BJ (cell line): ENCODE measurements around the gene SRMS. TPM values are rescaled to one million over a fixed set of nuclear protein-coding genes. Genes with fewer than 3 reads are reported as not detected.

Experiments used
- CTCF ChIA-PET: fragments of 350-600 bp; formaldehyde crosslinking; extraction: SDS; loops from one replicate; lab custom pipeline; 2021; ENCODE audit warnings: antibody characterized with exemption, inconsistent platforms; lab: Yijun Ruan, JAX
- POLR2A ChIA-PET: fragments of 300-600 bp; sonication (Branson Sonifier 250); formaldehyde crosslinking; extraction: SDS; loops from one replicate; lab custom pipeline; 2021; ENCODE audit warnings: antibody characterized with exemption; lab: Charles Lee
- DNase-seq: peaks from one replicate; pipeline ENCODE4 v3.0.0-alpha.2; 2011; ENCODE audit warnings: low read depth
- H3K27me3 ChIP-seq: 2 replicates; pipeline ENCODE4 v1.6.0; 2011; ENCODE audit warnings: low read length; ENCODE audit not compliant: control insufficient read depth, insufficient read depth
- H3K36me3 ChIP-seq: 2 replicates; pipeline ENCODE4 v1.5.1; 2011; ENCODE audit warnings: low read length; ENCODE audit not compliant: control insufficient read depth, insufficient read depth
- H3K4me3 ChIP-seq: 2 replicates; pipeline ENCODE4 v1.5.1; 2011; ENCODE audit warnings: low read depth, mild to moderate bottlenecking, control low read depth, low read length
- polyA plus RNA-seq: library from polyadenylated mRNA; depleted of rRNA; stranded (reverse); fragments of >200 nt; gene quantifications from 2 replicates; pipeline ENCODE4 v1.2.3, GENCODE V29; 2011
- TF ChIP-seq, protein P1 (sequence below): IDR thresholded peaks from 2 replicates; pipeline ENCODE4 v1.5.1; 2011; ENCODE audit warnings: low read depth, mild to moderate bottlenecking, control low read depth, inconsistent platforms, low read length, moderate library complexity; ENCODE audit not compliant: insufficient read depth

Gene SRMS
- polyA plus RNA-seq, 1 experiment = not detected

- no peak overlapping the region for H3K4me3 ChIP-seq
- H3K36me3 ChIP-seq = no peaks in the 10 kb centered on the region
- CTCF ChIA-PET = interaction anchor here (0.9 to 3.0 kb wide), 2 partner anchors 8 to 429 kb away, joined by 5 to 7 read pairs; partner anchors contain the start of gene PTK6
- peaks cover 5% of the 10 kb centered on the region for H3K27me3 ChIP-seq
- no peak for DNase-seq
- TF ChIP-seq, protein P1, sequence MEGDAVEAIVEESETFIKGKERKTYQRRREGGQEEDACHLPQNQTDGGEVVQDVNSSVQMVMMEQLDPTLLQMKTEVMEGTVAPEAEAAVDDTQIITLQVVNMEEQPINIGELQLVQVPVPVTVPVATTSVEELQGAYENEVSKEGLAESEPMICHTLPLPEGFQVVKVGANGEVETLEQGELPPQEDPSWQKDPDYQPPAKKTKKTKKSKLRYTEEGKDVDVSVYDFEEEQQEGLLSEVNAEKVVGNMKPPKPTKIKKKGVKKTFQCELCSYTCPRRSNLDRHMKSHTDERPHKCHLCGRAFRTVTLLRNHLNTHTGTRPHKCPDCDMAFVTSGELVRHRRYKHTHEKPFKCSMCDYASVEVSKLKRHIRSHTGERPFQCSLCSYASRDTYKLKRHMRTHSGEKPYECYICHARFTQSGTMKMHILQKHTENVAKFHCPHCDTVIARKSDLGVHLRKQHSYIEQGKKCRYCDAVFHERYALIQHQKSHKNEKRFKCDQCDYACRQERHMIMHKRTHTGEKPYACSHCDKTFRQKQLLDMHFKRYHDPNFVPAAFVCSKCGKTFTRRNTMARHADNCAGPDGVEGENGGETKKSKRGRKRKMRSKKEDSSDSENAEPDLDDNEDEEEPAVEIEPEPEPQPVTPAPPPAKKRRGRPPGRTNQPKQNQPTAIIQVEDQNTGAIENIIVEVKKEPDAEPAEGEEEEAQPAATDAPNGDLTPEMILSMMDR = no peak
- POLR2A ChIA-PET = no interaction called here
These were observed 2.5 kb downstream of the SRMS start for GRCh38 chr20:63544958-63545516.

- Histone ChIP-seq H3K4me3 (no peak overlapping the region), H3K27me3 (peaks cover 5% of the 10 kb centered on the region), H3K36me3 (no peaks in the 10 kb centered on the region)
- POLR2A ChIA-PET = no interaction called here
- DNase-seq = no peak
- TF ChIP-seq, protein P1 = no peak
- CTCF ChIA-PET = interaction anchor here (0.8 to 3.0 kb wide), 5 partner anchors 7 to 431 kb away, joined by 3 to 7 read pairs (median 3); partner anchors contain the start of gene PTK6
These were observed 3.1 kb downstream of the SRMS start for GRCh38 chr20:63544241-63544957.

- DNase-seq = no peak
- H3K27me3 ChIP-seq = peaks cover 5% of the 10 kb centered on the region
- POLR2A ChIA-PET = no interaction called here
- CTCF ChIA-PET = interaction anchor here (0.6 to 1.1 kb wide), 4 partner anchors 29 to 431 kb away, joined by 3 read pairs; no protein-coding TSS in a partner anchor
- H3K4me3 ChIP-seq = no peak overlapping the region
- TF ChIP-seq, protein P1 = no peak
- no peaks in the 10 kb centered on the region for H3K36me3 ChIP-seq
These were observed 3.8 kb downstream of the SRMS start for GRCh38 chr20:63543733-63544132.

DNA sequence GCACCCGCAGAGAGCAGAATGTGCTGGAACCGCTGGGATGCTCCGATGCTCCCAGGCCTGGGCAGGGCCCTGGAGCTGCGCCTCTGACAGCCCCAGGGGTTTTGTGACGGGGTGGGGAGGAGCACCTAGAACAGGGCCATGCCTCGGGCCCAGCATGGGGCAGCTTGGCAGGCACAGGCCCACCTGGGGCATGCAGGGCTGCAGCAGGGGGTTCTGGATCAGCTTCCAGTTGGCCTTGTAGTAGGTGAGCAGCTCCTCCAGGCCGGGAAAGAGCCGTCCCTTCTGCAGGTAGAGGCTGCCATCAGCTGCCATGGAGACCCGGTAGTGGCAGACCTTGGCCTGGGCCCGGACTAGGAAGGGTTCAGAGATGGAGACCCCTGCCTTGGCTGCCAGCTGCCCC is 4.4 kb downstream of the SRMS start:
- DNase-seq = no peak
- Histone ChIP-seq H3K27me3 (0 out of 2 replicates have a peak, but pooled peaks cover 2% of the 10 kb centered on the region), H3K4me3 (no peak overlapping the region), H3K36me3 (no peaks in the 10 kb centered on the region)
- ChIA-PET CTCF (interaction anchor here (0.6 kb wide), 1 partner anchor 55 kb away, joined by 3 read pairs; no protein-coding TSS in a partner anchor), POLR2A (interaction anchor here (0.6 kb wide), 1 partner anchor 22 kb away, joined by 3 read pairs; no protein-coding TSS in a partner anchor)
- TF ChIP-seq, protein P1 = no peak

- ChIA-PET POLR2A (interaction anchor here (0.6 kb wide), 1 partner anchor 22 kb away, joined by 3 read pairs; no protein-coding TSS in a partner anchor), CTCF (no interaction called here)
- Histone ChIP-seq H3K4me3 (no peak overlapping the region), H3K36me3 (no peaks in the 10 kb centered on the region), H3K27me3 (no peaks in the 10 kb centered on the region)
- TF ChIP-seq, protein P1 = no peak
- no peak for DNase-seq
These were observed 4.9 kb downstream of the SRMS start for GRCh38 chr20:63542696-63543095.
